Karpas-422 (cell line): ENCODE data around the gene DNAI1. TPM values are rescaled to one million over a fixed set of nuclear protein-coding genes. Genes with fewer than 3 reads are reported as not detected.

Source experiments
- DNase-seq: peaks from one replicate; pipeline ENCODE4 v3.0.0-alpha.2; 2015
- H2AFZ ChIP-seq: fragments of 200-600 bp; sonication (generic); 2 replicates; pipeline ENCODE4 v1.6.1; 2014; ENCODE audit warnings: antibody characterized with exemption, low read length, mixed read lengths
- H3K27ac ChIP-seq: fragments of 200-600 bp; sonication (generic); 2 replicates; pipeline ENCODE4 v1.5.1; 2014; ENCODE audit warnings: mild to moderate bottlenecking, low read length, moderate library complexity
- H3K27me3 ChIP-seq: fragments of 200-600 bp; sonication (generic); 2 replicates; pipeline ENCODE4 v1.6.1; 2014; ENCODE audit warnings: low read length, mixed read lengths
- H3K36me3 ChIP-seq: fragments of 200-600 bp; sonication (generic); 2 replicates; pipeline ENCODE4 v1.6.1; 2014; ENCODE audit warnings: low read length, mixed read lengths; ENCODE audit not compliant: insufficient read depth
- H3K4me1 ChIP-seq: fragments of 200-600 bp; sonication (generic); 2 replicates; pipeline ENCODE4 v1.6.1; 2014; ENCODE audit warnings: mild to moderate bottlenecking, low read length, mixed read lengths
- H3K4me2 ChIP-seq: fragments of 200-600 bp; sonication (generic); 2 replicates; pipeline ENCODE4 v1.6.1; 2014; ENCODE audit warnings: low read length, low read depth, mild to moderate bottlenecking; ENCODE audit not compliant: poor library complexity, severe bottlenecking
- H3K4me3 ChIP-seq: fragments of 200-600 bp; sonication (generic); 2 replicates; pipeline ENCODE4 v1.5.1; 2014; ENCODE audit warnings: mild to moderate bottlenecking, antibody characterized with exemption, low read length, mixed read lengths
- H3K79me2 ChIP-seq: fragments of 200-600 bp; sonication (generic); 2 replicates; pipeline ENCODE4 v1.6.1; 2014; ENCODE audit warnings: mild to moderate bottlenecking, low read length, mixed read lengths
- H3K9ac ChIP-seq: fragments of 200-600 bp; sonication (generic); 2 replicates; pipeline ENCODE4 v1.6.0; 2014; ENCODE audit warnings: low read length
- H3K9me2 ChIP-seq: fragments of 200-600 bp; sonication (generic), shearing (Covaris generic); replicated peaks from 2 replicates; pipeline ENCODE4 v1.6.0; 2014; ENCODE audit warnings: mild to moderate bottlenecking, low read length, moderate library complexity; ENCODE audit not compliant: insufficient read depth
- H3K9me3 ChIP-seq: fragments of 300-700, 200-600 bp; sonication (generic); 2 replicates; pipeline ENCODE4 v1.6.1; 2014; ENCODE audit warnings: low read length, mixed read lengths
- H4K20me1 ChIP-seq: fragments of 200-600 bp; sonication (generic); 2 replicates; pipeline ENCODE4 v1.6.1; 2014; ENCODE audit warnings: mild to moderate bottlenecking, antibody characterized with exemption, low read length, low read depth; ENCODE audit not compliant: insufficient read depth
- total RNA-seq: library from RNA; depleted of rRNA; stranded (reverse); fragments of >200 nt; shearing (Covaris generic); gene quantifications from 2 replicates; pipeline ENCODE4 v1.2.3, GENCODE V29; 2014; ENCODE audit warnings: low replicate concordance

DNAI1 gene
- total RNA-seq, 1 experiment from 2014 or later: 3.4 TPM

DNA sequence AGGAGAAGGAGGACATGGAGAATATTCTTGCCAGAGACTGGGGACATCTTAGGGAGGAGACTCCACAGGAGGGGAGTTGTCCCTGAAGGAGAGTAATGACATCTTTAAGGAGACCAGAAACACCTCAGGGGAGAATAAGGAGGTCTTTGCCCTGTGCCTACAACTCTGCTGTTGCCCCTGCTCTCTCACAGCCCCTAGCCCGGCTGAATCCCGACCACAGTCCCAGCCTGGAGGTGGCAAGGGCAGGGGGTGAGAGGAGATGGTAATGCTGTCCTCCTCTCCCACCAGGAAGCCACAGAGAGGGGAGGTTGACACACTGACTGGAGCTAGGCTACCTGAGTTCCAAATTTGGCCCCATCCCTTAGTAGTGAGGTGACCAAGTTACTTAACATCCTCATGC is 94.4 kb downstream of the DNAI1 start:
- no peaks in the 10 kb centered on the region for H3K36me3 ChIP-seq
- no peak overlapping the region for H3K27ac ChIP-seq
- H4K20me1 ChIP-seq: no peaks in the 10 kb centered on the region
- no peaks in the 10 kb centered on the region for H3K4me1 ChIP-seq
- H3K79me2 ChIP-seq: no peaks in the 10 kb centered on the region
- H3K27me3 ChIP-seq: no peaks in the 10 kb centered on the region
- H3K9me2 ChIP-seq: no peaks in the 10 kb centered on the region
- no peak overlapping the region for H3K4me3 ChIP-seq
- no peak overlapping the region for H3K9ac ChIP-seq
- H3K4me2 ChIP-seq: no peak overlapping the region
- no peak overlapping the region for H2AFZ ChIP-seq
- no peak for DNase-seq
- H3K9me3 ChIP-seq: no peaks in the 10 kb centered on the region

DNA sequence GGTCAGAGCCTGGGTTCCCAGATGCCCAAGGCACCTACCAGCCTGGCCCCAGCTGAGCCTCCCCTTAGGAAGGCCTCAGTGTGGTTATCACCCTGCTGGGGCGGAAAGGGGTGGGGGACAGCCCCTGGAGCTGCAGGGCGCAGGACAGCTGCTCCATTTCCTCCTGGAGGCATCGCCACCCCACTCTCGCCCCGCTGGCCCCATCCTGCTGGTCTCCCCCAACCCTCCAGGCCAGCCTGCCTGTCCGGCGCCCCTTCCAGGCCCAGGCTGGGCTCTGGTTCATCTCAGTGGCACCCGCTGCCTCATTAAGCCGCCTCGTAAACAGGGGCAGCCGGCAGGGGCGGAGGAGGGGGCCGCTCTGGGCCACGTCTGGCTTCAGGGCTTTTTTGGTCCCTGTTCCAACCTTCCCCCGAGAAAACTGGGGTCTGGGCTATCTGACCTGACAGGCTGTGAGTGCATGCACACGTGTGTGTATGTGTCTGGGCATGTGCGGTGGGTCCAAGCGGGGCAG is 95.0 kb downstream of the DNAI1 start:
- Histone ChIP-seq H4K20me1 (no peaks in the 10 kb centered on the region), H3K79me2 (no peaks in the 10 kb centered on the region), H3K27ac (no peak overlapping the region), H3K36me3 (no peaks in the 10 kb centered on the region), H3K4me2 (no peak overlapping the region), H3K27me3 (no peaks in the 10 kb centered on the region), H3K9ac (no peak overlapping the region), H3K4me1 (no peaks in the 10 kb centered on the region), H3K9me3 (no peaks in the 10 kb centered on the region), H2AFZ (no peak overlapping the region), H3K9me2 (no peaks in the 10 kb centered on the region), H3K4me3 (no peak overlapping the region)
- no peak for DNase-seq

DNA sequence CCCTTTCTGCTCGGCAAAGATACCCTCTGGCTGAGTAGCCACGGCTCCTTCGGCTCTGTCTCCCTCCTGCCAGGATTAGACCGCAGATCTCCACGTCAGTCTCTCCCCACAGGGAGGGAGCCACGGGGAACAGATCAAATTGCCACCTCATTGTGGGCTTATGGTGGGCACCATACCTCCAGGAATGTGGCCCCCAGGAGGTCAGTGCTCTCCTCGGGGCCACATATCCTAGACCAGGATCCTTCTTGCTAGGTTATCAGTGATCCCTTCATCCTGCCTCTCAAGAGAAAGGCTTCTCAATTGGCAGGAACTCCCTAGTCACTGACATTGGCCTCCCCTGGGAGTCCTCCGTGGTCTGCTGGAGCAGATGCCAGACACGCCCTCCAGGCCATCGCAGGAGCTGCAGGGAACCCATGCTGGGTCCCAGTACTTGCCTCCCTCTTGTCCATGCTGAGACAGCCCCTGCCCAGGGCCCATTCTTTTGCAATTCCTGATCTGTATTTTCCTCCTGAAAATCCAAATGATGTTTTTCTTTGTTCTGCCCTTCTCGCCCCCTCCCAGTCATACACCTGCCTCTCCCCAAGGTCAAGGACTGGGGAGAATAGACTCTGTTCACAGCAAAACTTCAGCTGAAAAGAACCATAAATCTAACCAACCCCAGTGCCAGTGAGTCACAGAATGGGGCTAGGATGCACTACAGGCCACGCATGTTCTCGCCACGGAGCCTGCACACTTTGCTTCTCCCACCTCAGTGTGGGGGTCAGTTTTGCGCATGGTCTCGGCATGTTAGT is 95.8 kb downstream of the DNAI1 start:
- Histone ChIP-seq H3K9me2 (no peaks in the 10 kb centered on the region), H4K20me1 (no peaks in the 10 kb centered on the region), H3K27me3 (no peaks in the 10 kb centered on the region), H3K27ac (no peak overlapping the region), H3K4me3 (no peak overlapping the region), H3K4me2 (no peak overlapping the region), H2AFZ (no peak overlapping the region), H3K9ac (no peak overlapping the region), H3K4me1 (no peaks in the 10 kb centered on the region), H3K79me2 (no peaks in the 10 kb centered on the region), H3K36me3 (no peaks in the 10 kb centered on the region), H3K9me3 (no peaks in the 10 kb centered on the region)
- no peak for DNase-seq

DNA sequence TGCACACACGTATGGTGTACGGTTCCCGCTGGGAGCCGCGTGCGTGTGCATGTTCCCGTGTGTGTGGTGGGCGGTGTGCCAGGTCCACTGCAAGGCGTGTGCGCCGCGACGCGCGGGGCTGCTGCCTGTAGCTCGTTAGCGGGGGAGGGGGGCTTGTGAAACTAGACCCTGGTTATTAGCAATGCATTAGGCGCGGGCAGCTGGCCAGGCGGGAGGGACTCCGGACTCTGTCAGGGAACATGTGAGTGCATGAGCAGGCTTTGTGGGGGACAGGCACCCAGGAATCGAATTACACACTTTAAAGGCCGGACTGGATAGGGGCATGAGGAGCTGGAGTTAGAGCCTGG is 96.4 kb downstream of the DNAI1 start:
- DNase-seq: no peak
- Histone ChIP-seq H3K4me3 (no peak overlapping the region), H3K36me3 (no peaks in the 10 kb centered on the region), H4K20me1 (no peaks in the 10 kb centered on the region), H3K9me3 (no peaks in the 10 kb centered on the region), H3K79me2 (no peaks in the 10 kb centered on the region), H3K9me2 (no peaks in the 10 kb centered on the region), H3K27me3 (no peaks in the 10 kb centered on the region), H3K9ac (no peak overlapping the region), H3K4me2 (no peak overlapping the region), H3K4me1 (no peaks in the 10 kb centered on the region), H3K27ac (no peak overlapping the region), H2AFZ (no peak overlapping the region)

DNA sequence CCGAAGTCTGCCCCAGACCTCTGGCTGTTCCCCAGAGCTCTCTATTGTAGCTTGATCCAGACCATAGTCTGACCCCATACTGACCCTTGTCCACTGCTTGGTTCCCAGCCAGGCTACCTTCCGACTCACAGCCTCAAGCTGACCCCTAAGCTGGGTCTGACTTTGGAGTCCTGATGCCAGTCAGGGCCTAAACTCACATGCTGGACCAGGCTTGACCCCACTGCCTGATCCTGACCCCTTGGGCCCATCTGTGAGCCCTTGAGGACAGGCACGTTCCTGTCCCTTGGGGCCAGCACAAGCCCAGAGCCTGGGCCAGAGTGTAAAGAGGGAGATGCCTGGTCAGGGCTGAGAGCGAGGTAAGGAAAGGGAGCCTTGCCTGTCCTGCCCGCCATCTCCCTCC is 96.9 kb downstream of the DNAI1 start:
- Histone ChIP-seq H3K79me2 (no peaks in the 10 kb centered on the region), H3K4me2 (no peak overlapping the region), H3K9me3 (no peaks in the 10 kb centered on the region), H3K27ac (no peak overlapping the region), H3K36me3 (no peaks in the 10 kb centered on the region), H2AFZ (no peak overlapping the region), H3K9me2 (no peaks in the 10 kb centered on the region), H3K4me1 (no peaks in the 10 kb centered on the region), H4K20me1 (no peaks in the 10 kb centered on the region), H3K27me3 (no peaks in the 10 kb centered on the region), H3K4me3 (no peak overlapping the region), H3K9ac (no peak overlapping the region)
- no peak for DNase-seq

- Histone ChIP-seq H3K4me2 (no peak overlapping the region), H2AFZ (no peak overlapping the region), H3K27me3 (no peaks in the 10 kb centered on the region), H3K4me3 (no peak overlapping the region), H3K9ac (no peak overlapping the region), H3K4me1 (no peaks in the 10 kb centered on the region), H3K36me3 (no peaks in the 10 kb centered on the region), H3K9me2 (no peaks in the 10 kb centered on the region), H3K79me2 (no peaks in the 10 kb centered on the region), H3K27ac (no peak overlapping the region), H4K20me1 (no peaks in the 10 kb centered on the region), H3K9me3 (no peaks in the 10 kb centered on the region)
- DNase-seq: no peak
Observed at GRCh38 chr9:34555936-34556525, 97.4 kb downstream of the DNAI1 start.

DNA sequence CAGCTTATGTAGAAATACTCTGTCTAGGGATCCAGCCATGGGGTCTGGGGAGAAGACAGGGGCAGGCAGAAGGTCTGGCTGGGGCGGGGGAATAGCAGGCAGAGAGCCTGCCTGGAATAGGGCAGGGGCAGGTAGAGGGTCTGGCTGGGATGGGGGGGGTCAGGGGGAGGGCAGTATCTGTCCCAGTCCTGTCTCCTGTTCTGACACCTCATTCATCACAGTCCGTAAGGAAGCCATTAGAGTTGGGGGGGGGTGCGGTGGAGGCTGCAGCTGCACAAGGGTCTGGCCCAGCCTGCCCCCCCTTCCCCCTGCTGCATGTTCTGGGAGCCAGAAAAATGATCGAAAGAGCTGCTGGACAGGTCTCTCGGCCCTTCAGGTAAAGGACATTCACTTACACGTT is 98.3 kb downstream of the DNAI1 start:
- Histone ChIP-seq H3K27ac (no peak overlapping the region), H4K20me1 (no peaks in the 10 kb centered on the region), H3K4me3 (no peak overlapping the region), H2AFZ (no peak overlapping the region), H3K4me1 (no peaks in the 10 kb centered on the region), H3K9ac (no peak overlapping the region), H3K9me2 (no peaks in the 10 kb centered on the region), H3K36me3 (no peaks in the 10 kb centered on the region), H3K9me3 (peaks cover 2% of the 10 kb centered on the region; the same call in 1 of the 2 replicates), H3K79me2 (no peaks in the 10 kb centered on the region), H3K27me3 (no peaks in the 10 kb centered on the region), H3K4me2 (no peak overlapping the region)
- DNase-seq: no peak

- no peaks in the 10 kb centered on the region for H3K79me2 ChIP-seq
- no peak overlapping the region for H3K9ac ChIP-seq
- H3K27ac ChIP-seq: no peak overlapping the region
- H3K4me2 ChIP-seq: no peak overlapping the region
- H3K4me3 ChIP-seq: no peak overlapping the region
- H3K27me3 ChIP-seq: no peaks in the 10 kb centered on the region
- no peaks in the 10 kb centered on the region for H3K36me3 ChIP-seq
- no peaks in the 10 kb centered on the region for H3K4me1 ChIP-seq
- peaks cover 6% of the 10 kb centered on the region; the same call in 1 of the 2 replicates for H3K9me3 ChIP-seq
- H3K9me2 ChIP-seq: no peaks in the 10 kb centered on the region
- H2AFZ ChIP-seq: no peak overlapping the region
- H4K20me1 ChIP-seq: no peaks in the 10 kb centered on the region
- DNase-seq: no peak
Observed at GRCh38 chr9:34557426-34558321, 99.1 kb downstream of the DNAI1 start.
